Keratinocyte (primary cell): ENCODE results near the gene ASZ1. TPM values are rescaled to one million over a fixed set of nuclear protein-coding genes. Genes with fewer than 3 reads are reported as not detected.

Source experiments
- DNase-seq: peaks from one replicate; pipeline ENCODE4 v3.0.0-alpha.2; 2011; ENCODE audit warnings: low read depth, missing footprints, low spot score
- FAIRE-seq: peaks from 2 replicates; lab custom pipeline; 2011; peaks lifted over from hg19 to GRCh38; lab: Jason Lieb, UNC
- H2AFZ ChIP-seq: 2 replicates; pipeline ENCODE4 v1.6.0; 2012; ENCODE audit warnings: low read length, control low read depth, inconsistent platforms; ENCODE audit not compliant: control insufficient read depth
- H3K27ac ChIP-seq: 2 replicates; pipeline ENCODE4 v1.5.1; 2011; ENCODE audit warnings: low read length; ENCODE audit not compliant: control insufficient read depth, insufficient read depth
- H3K27me3 ChIP-seq: 3 replicates; pipeline ENCODE4 v1.6.0; 2011; ENCODE audit warnings: low read length; ENCODE audit not compliant: control insufficient read depth, insufficient read depth; ENCODE audit errors: extremely low read depth
- H3K36me3 ChIP-seq, 2 experiments: 2 replicates in 1 of 2; 3 replicates in 1 of 2; pipeline ENCODE4 v1.5.1; 2011; ENCODE audit warnings: low read length in 2 of 2, mild to moderate bottlenecking in 1 of 2; ENCODE audit not compliant: control insufficient read depth in 2 of 2, insufficient read depth in 2 of 2; ENCODE audit errors: extremely low read depth in 1 of 2
- H3K4me1 ChIP-seq: 3 replicates; pipeline ENCODE4 v1.5.1; 2011; ENCODE audit warnings: low read length; ENCODE audit not compliant: control insufficient read depth, insufficient read depth; ENCODE audit errors: extremely low read depth
- H3K4me2 ChIP-seq: 3 replicates; pipeline ENCODE4 v1.6.0; 2011; ENCODE audit warnings: low read depth, low read length; ENCODE audit not compliant: control insufficient read depth, insufficient read depth; ENCODE audit errors: extremely low read depth
- H3K4me3 ChIP-seq, 3 experiments: fragments of 200-600 bp in 1 of 3; sonication (generic) in 1 of 3; 2 replicates in 2 of 3; 3 replicates in 1 of 3; pipeline ENCODE4 v1.5.1; 2011 to 2016; ENCODE audit warnings: low read length in 3 of 3, mild to moderate bottlenecking in 3 of 3, control low read depth in 2 of 3, inconsistent platforms in 1 of 3, low read depth in 1 of 3, mixed read lengths in 1 of 3, mixed run types in 1 of 3, moderate library complexity in 1 of 3; ENCODE audit not compliant: control insufficient read depth in 2 of 3, insufficient read depth in 2 of 3; ENCODE audit errors: extremely low read depth in 1 of 3
- H3K79me2 ChIP-seq: 2 replicates; pipeline ENCODE4 v1.6.0; 2012; ENCODE audit warnings: low read length; ENCODE audit not compliant: control insufficient read depth, insufficient read depth
- H3K9ac ChIP-seq: 3 replicates; pipeline ENCODE4 v1.6.0; 2011; ENCODE audit warnings: low read length; ENCODE audit not compliant: control insufficient read depth, insufficient read depth; ENCODE audit errors: extremely low read depth
- H3K9me1 ChIP-seq: 3 replicates; pipeline ENCODE4 v1.6.0; 2011; ENCODE audit warnings: low read length; ENCODE audit not compliant: control insufficient read depth, insufficient read depth; ENCODE audit errors: extremely low read depth
- H3K9me3 ChIP-seq: 2 replicates; pipeline ENCODE4 v1.5.1; 2012; ENCODE audit warnings: low read depth, low read length; ENCODE audit not compliant: control insufficient read depth
- H4K20me1 ChIP-seq: 3 replicates; pipeline ENCODE4 v1.6.0; 2011; ENCODE audit warnings: low read length; ENCODE audit not compliant: control insufficient read depth, insufficient read depth; ENCODE audit errors: extremely low read depth
- EZH2 ChIP-seq: IDR thresholded peaks from one replicate; pipeline ENCODE4 v1.6.1; 2012; ENCODE audit warnings: inconsistent platforms, mild to moderate bottlenecking, low read length, moderate library complexity
- dilution Hi-C: fragments of 300-500 bp; cut with MboI; formaldehyde crosslinking; loops from one replicate; pipeline ENCODE4 v1.7.0; 2020; ENCODE audit warnings: low sequenced_read_pairs; ENCODE audit not compliant: extremely low pct_ligation_motif_present
- polyA plus RNA-seq, 5 experiments: library from polyadenylated mRNA; depleted of rRNA in 3 of 5; stranded (reverse) in 3 of 5; stranded (forward) in 1 of 5; unstranded in 1 of 5; fragments of >200 nt; gene quantifications; 1 replicate in 1 of 5; 2 replicates in 3 of 5; 3 replicates in 1 of 5; pipeline versions ENCODE4 v1.2.1 to v1.2.3, GENCODE V29; 2011 to 2012; ENCODE audit warnings: missing spikeins in 2 of 5, low read depth in 1 of 5, low replicate concordance in 1 of 5
- TF ChIP-seq, protein P1 (sequence below), 3 experiments: IDR thresholded peaks in 1 of 3; conservative IDR thresholded peaks in 1 of 3; optimal IDR thresholded peaks in 1 of 3; 2 replicates in 2 of 3; 3 replicates in 1 of 3; pipeline versions ENCODE3 to v1.5.1; 2011; ENCODE audit warnings: low read length in 3 of 3, mild to moderate bottlenecking in 3 of 3, moderate library complexity in 2 of 3, control low read depth in 1 of 3, inconsistent platforms in 1 of 3; ENCODE audit not compliant: insufficient read depth in 2 of 3; ENCODE audit errors: extremely low read depth in 1 of 3

ASZ1 gene
- polyA plus RNA-seq, 1 donor (not counting 4 experiments of a cell fraction or from before 2014, with no cell fraction given): not detected

DNA sequence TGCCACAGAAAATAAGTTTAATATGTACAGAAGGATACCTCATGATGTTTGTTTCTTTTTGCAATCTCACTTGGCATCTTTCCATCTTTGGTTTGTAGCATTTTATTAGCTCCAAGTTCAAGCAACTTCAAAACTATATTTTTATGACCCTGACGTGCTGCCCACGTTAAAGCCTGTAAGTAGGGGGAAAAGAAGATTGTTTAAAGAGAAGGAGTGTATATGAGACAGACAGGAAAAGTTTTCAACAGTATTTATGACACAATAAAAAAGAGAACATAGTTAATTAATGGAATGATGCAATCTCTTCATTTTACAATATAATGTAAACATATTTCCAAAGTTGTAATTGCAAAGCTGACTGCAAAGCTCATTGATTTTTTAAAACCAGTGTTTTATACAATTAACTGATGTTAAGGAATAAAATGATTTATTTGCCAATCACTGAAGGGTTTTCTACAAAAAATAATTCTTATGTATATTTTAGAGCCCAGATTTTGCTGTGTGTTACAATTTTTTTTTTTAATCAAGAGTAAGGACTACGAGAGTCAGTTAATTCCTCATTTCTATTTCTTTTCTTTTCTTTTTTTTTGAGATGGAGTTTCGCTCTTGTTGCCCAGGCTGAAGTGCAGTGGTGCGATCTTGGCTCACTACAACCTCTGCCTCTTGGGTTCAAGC lies 42.5 kb downstream of the ASZ1 start:
- Histone ChIP-seq H3K4me2 (no peak overlapping the region), H3K79me2 (no peaks in the 10 kb centered on the region), H3K4me3 (no peak overlapping the region), H3K4me1 (no peaks in the 10 kb centered on the region), H3K9ac (no peak overlapping the region), H3K27ac (no peak overlapping the region), H4K20me1 (no peaks in the 10 kb centered on the region), H3K9me3 (no peaks in the 10 kb centered on the region), H3K9me1 (no peaks in the 10 kb centered on the region), H3K27me3 (no peaks in the 10 kb centered on the region), H3K36me3 (no peaks in the 10 kb centered on the region), H2AFZ (no peak overlapping the region)
- FAIRE-seq (no peak), DNase-seq (no peak)
- TF ChIP-seq EZH2: no peak
- TF ChIP-seq, protein P1, sequence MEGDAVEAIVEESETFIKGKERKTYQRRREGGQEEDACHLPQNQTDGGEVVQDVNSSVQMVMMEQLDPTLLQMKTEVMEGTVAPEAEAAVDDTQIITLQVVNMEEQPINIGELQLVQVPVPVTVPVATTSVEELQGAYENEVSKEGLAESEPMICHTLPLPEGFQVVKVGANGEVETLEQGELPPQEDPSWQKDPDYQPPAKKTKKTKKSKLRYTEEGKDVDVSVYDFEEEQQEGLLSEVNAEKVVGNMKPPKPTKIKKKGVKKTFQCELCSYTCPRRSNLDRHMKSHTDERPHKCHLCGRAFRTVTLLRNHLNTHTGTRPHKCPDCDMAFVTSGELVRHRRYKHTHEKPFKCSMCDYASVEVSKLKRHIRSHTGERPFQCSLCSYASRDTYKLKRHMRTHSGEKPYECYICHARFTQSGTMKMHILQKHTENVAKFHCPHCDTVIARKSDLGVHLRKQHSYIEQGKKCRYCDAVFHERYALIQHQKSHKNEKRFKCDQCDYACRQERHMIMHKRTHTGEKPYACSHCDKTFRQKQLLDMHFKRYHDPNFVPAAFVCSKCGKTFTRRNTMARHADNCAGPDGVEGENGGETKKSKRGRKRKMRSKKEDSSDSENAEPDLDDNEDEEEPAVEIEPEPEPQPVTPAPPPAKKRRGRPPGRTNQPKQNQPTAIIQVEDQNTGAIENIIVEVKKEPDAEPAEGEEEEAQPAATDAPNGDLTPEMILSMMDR (optimal IDR thresholded peaks at IDR 0.05 in 1 of 3, IDR thresholded peaks at IDR 0.05 in 1 of 3, conservative IDR thresholded peaks at IDR 0.05 in 1 of 3; ENCODE audit: extremely low read depth in 1 of 3, insufficient read depth in 2 of 3, low read length in 3 of 3): no peak
- dilution Hi-C loops: no loop called here

DNA sequence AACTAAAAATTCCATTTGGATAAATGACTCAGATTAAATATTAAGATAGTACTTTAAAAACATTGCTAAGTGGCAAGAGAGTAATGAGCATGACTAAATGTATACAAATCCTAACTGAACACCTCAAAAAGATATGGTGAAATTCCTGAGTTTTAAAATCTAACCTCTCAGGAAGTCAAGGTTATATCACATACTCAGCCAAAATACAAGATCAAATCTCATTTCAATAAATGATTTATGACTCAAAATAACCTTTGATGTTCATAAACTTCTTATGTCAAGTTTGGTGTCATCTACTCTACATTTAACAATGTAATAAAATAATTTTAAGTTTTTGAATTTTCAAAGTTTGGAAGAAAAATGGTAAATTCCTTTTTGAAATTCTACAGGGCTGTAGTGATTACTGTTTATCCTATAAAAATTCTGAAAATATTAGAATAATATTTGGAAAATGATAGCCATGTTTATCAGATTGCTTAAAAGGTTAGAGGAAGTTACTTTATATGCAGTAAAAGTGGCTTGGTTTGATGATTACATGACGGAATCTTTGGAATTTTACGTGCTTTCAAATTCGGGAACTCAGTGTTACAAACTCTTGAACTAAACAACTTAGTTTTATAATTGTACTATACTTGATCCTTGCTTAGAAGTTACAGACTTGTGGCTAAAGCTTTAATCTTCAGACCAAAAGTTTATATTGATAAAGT lies 43.7 kb downstream of the ASZ1 start:
- Histone ChIP-seq H3K9me3 (no peaks in the 10 kb centered on the region), H3K4me2 (no peak overlapping the region), H3K79me2 (no peaks in the 10 kb centered on the region), H3K9ac (no peak overlapping the region), H3K27me3 (no peaks in the 10 kb centered on the region), H3K4me1 (no peaks in the 10 kb centered on the region), H4K20me1 (no peaks in the 10 kb centered on the region), H3K36me3 (no peaks in the 10 kb centered on the region), H3K4me3 (no peak overlapping the region), H3K9me1 (no peaks in the 10 kb centered on the region), H3K27ac (no peak overlapping the region), H2AFZ (no peak overlapping the region)
- no peak for DNase-seq
- TF ChIP-seq, protein P1 (optimal IDR thresholded peaks at IDR 0.05 in 1 of 3, IDR thresholded peaks at IDR 0.05 in 1 of 3, conservative IDR thresholded peaks at IDR 0.05 in 1 of 3; ENCODE audit: extremely low read depth in 1 of 3, insufficient read depth in 2 of 3, low read length in 3 of 3): no peak
- TF ChIP-seq EZH2: no peak
- FAIRE-seq: no peak
- dilution Hi-C loops: no loop called here
